Stimulated activated CD8-positive, alpha-beta memory T cell treated with anti-CD3 and anti-CD28 coated beads, Interleukin-2, amount 100 ng/mL, for 48 hours (primary cell): ENCODE results near the gene MMP28.
"Not testable (repeated sequence)": the region's sequence is repeated elsewhere in the genome, so short reads cannot be mapped to it uniquely, and the experiment has no call there.

Source experiments
- DNase-seq, 2 donors: peaks; one replicate each; pipeline ENCODE4 v3.0.0-alpha.2; 2020; ENCODE audit warnings: low read depth in 2 of 2

MMP28 gene

DNA sequence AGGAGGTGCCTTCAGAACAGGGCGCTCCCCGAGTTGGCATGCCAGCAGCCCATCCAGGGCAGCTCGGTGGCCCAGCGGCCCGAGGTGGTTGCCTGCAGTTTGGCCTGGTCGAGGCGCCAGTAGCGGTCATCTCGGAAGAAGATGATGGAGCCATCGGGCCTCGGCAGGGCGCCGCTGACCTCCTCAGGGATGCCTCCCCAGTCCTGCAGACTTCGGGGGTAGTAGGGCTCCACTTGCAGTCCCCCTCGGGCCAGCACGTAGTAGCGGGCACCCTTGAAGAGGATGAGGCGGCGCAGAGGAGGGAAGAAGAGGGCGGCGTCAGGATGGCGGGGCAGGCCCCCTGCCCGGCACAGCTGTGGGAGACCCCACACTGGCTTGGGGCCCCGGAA, 29.0 kb downstream of the MMP28 start:
- DNase-seq, result no peak

DNA sequence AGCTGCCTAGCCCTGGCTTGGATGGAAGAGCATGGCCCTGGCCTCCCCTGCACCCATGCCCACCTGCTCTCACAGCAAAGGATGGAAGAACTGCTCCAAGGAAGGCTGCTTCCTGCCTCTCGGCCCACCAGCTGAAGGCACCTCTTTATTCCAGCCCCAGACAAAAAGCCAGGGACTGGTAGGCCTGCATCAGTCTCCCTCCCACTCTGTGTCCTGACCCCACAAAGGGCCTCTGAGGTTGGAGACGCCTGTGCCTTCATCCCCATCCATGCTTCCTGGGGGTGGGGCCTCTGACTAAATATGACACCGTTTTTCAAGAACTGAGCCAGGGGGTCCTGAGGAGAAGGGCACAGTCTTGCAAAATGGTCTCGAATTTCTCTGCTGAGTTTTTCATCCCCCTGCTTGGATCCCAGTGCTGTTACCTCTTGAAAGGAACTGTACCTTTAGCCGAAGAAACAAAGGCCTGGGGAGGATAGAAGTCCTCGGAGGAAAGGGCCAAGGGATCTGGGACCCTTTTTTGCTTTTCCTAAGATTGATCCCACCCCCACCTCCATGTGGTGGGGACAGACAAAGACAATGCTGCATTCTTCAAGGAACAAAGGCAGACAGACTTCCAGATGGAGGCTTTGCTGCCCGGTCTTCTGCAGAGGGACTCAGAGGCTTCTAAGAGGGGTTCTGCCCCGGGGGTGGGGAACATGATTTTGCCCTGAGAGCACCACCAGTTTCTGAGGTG, 29.5 kb downstream of the MMP28 start:
- DNase-seq, result no peak

DNA sequence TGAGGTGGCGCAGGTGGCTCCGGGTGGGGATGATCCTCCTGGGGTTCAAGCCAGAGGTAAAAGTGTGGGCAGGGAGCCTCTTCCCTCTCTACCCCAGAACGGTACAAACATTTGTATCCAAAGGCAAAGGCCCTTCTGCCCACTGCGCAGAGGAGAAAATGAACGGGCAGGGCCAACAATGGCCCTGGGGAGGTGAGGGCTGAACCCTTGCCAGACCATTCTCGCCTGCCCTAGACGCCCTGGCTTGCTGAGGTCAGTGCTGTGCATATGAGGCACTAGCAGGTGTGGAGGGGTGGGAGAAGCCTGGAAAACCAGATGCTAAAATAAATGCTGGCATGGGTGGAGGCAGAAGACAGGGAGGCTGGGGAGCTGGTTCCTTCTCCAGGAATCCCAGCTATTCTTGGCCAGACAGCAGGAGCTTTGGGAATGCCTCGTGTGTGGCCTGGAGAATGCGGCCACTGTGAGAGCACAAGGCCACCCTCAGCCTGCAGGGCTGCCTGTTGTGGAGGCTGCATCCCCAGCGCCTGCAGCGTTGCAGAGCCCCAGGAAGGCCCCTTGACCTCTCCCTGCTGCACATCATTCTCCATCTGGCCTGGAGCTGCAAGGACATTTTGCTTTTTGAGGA, 30.2 kb downstream of the MMP28 start:
- no peak for DNase-seq

DNA sequence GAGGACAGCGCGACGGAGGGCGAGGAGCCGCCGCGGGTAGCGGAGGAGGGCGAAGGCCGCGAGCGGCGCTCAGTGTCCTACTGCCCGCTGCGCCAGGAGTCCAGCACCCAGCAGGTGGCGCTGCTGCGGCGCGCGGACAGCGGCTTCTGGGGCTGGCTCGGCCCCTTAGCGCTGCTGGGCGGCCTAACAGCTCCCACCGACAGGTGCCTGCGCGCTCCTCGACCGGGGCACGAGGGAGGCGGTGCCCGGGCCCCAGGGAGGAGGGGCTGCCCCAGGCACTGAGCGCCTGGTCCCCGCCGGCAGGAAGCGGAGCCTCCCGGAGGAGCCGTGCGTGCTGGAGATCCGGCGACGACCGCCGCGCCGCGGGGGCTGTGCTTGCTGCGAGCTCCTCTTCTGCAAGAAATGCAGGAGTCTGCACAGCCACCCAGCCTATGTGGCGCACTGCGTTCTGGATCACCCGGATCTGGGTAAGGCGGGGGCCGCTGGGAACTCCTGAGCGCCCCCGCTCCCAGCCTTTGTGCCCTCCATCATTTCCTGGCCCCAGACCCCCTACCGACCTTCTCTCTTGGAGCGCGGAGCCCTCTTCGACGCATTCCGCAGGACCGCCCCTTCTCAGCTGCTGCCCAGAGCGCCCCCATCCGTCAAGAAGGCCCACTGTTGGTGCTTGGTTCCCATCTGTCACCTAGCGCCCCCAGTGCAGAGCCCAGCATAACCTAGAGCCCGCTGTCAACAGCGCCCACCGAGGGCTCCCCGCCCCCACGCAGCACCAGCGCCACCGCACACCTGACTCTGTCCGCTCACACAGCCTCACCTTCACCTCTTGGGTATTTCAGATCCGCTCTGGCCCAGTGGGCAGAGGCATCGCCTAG, 31.1 kb downstream of the MMP28 start:
- DNase-seq, result peak; percentile 84 to 87

DNA sequence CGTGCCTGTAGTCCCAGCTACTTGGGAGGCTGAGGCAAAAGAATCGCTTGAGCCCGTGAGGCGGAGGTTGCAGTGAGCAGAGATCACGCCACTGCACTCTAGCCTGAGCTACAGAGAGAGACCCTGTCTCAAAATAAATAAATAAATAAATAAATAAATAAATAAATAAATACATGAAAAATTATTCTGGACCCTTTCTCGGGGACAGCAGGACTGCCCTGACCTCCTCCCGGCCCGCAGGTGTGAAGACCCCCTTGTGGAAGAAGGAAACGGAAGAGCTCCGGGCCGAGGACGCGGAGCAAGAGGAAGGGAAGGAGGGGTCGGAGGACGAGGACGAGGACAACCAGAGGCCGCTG, 31.7 kb downstream of the MMP28 start:
- no peak for DNase-seq

DNA sequence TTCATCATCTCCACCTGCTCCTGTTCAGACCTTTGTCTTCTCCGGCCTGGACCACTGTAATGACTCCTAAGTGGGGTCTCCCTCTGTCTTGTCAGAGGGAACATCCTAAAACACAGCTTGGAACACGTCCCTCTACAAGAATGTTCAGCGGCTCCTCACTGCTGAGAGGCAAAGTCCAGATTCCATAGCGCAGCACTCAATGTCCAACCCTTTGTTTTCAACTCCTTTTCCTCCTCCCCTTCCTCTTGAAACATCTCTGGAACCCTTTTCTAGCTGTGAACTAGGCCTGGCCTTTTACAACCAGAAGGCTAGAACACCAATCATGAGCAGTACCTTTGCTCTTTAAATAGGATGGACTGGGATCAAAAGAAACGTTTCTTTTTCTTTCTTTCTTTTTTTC, 33.8 kb downstream of the MMP28 start:
- no peak for DNase-seq

DNA sequence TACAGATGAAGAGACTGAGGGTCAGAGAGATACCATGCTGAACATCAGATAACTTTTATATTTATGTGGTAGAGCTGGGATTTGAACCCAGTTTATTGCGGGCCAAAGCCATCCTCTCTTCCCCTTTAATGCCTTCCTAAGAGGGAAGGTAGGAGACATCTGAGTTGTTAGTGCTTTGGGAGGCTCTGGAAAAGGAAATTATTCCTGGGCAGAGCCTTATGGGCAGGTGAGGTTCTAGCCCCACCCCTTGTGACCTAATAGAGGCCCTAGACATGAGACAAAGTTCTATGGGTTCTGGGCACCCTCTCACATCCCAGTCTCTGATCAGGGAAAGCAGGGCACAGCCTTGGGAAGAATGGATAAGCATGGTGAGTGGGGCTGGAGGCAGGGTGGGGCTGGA, 34.9 kb downstream of the MMP28 start, which contains the start of gene C17orf50:
Gene C17orf50, plus strand, starts transcription at position 301 of the 400 bp plus-strand sequence. Its CDS starts 55 bp downstream, at position 356.
- DNase-seq, result no peak

DNA sequence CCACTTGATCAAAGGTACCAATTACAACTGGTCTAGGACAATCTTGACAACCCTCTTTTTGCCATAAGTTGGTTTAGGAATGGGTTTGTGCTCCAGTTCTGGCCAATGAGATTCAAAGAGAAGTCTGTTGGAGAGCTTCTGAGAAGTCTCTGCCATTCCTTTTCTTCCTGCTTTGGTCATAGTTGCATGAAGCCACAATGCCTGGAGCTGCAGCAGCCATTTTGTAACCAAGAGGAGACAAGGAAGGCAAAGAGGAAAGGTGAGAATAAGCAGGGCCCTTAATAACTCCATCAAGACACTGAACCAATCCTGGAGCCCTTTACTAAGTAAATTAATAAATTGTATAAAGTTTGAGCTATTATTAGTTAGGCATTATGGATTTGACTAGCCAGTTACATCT, 38.2 kb downstream of the MMP28 start:
- no peak for DNase-seq

DNA sequence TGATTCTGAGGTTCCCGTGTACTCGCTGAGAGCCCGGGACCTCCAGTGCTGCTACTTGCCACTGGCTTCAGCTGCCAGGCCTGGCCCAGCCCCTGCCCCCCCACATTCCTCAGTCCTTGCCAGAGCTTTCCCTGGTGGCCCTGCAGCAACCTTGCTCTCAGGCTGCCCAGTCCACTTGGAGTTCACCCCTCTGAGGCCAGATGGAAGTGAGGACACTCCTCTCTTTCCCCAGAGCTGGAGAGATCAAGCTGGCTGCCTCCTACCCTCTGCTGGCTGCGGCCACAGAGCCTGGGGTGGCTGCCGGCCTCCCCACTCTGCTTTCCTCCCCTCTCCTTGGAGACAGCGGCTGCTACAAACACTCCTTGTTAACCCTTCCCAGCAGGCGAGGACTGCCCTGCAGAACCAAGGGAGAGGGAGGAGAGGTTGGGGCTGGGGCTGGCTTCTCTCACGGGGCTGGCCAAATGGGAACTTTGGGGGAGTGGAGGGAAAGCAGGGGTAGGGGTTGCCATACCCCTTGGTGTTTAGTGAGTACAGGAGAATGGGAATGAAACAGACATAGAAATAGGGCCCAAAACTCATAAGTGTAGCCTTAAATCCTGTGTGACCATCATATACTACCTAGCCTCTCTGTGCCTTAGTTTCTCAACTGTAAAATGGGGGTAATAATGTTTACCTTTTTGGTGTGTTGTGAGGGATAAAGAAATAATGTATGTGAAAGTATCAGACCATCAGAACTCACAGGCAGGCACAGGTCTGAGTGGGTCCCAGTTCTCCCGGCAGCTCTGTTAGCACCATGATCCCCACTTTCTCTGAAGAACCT, 42.3 kb downstream of the MMP28 start, which contains the start of gene GAS2L2:
Gene GAS2L2, minus strand, starts transcription at position 295 of the 820 bp plus-strand sequence. CDS start 389 bp downstream, outside the sequence.
- DNase-seq, result no peak

DNA sequence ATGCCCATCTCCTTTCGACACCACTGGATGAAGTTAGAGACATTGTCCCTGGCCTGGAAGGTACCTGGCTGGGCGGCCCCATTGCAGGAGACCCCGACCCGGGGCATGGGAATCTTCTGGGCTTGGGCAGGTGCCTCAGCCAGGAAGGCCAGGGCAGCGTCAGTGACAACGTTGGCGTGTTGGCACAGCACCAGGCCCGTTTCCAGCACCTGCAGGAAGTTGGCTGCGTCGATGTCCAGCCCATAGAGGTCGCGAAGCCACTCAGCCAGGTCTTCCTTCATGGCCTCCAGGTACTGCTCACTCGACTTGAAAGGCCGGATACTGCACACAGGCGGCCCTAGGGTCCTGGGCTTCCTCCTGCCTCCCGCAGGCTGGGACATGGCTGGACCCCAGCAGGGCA, 43.0 kb downstream of the MMP28 start:
- no peak for DNase-seq

DNA sequence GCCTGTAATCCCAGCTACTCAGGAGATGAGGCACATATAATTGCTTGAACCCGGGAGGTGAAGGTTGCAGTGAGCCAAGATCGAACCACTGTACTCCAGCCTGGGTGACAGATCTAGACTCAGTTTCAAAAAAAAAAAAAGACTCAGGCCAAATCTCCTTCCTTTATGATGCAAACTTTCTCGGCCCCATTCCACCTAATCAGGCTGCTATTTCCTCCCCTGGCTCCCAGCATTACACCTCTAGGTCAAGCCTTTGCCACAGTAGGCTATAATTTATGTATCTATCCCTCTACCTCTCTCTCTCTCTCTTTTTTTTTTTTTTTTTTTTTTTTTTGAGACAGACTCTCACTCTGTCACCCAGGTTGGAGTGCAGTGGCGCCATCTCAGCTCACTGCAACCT, 43.9 kb downstream of the MMP28 start:
- not testable (repeated sequence) for DNase-seq

DNA sequence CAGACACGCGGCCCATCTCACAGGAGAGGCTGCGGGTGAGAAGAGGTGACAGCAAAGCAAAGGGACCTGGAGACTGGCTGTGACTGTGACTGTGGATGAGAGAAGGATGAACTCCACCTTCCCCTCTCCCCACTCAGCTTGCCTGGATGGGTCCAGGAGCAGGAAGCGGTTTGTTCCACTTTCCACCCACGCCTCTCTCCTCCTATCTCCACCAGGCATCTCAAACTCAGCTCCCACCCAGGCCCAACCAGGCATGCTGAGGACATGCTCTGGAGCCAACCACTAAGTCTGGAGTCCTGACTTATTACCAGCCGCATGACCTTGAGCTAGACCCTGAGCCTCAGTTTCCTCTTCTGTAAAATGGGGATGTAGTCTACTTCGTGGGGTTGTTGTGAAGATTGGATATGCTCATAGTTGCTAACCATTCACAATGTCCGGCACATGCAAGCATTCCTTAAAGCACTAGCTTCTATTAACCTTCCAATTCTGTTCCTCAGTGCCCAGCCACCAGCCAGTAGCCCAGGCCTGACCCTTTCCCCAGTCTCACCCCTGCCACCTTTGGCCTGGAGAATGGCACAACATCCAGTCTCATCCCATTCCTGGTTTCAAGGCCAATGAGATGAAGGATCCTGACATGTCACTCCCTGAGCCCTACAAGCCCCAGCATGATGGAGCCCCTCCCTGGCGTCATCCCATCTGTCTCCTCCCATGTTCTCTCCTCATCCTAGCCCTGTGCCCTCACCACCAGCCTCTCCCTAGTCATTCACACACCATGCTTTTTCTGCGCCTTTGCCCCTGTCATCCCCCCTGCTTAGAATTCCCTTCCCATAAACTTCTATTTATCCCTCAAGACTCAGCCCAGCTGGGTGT, 44.7 kb downstream of the MMP28 start:
- no peak for DNase-seq

DNA sequence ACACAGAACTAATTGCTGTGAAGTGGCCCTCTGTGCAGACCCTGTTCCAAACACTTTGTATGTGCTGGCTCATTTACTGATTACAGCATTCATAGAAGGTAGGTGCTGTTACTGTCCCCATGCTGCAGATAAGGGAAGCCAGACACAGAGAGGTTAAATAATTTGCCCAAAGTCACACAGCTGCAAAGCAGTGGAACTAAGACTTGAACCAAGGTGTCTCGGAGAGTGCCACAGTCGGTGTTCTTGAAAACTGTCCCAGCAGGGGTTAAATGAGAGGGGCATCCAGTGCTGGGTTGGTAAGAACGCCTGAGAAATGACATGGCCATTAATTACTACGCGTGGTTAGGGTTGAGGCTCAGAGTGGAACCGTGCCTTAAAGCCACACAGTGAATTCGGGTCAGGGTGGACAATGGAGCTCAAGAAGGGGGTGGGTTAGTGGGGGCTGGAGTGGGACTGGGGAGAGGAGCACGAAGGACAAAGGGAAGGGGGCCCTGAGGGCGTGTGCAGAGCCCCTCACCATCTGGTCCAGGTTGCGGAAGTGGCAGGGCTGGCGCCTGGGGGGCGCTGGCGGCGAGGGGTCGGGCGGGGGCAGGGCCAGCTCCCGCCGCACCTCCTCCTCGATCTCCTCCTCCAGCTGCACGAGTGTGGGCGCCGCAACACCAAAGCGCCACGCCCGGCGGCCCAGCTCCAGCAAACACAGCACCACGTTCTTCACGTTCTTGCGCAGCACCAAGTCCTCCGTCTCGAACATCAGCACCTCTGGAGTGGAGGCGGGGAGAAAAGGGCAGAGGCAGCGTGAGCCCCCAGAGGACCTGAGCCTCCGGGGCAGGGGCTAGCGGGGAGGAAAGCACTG, 45.7 kb downstream of the MMP28 start:
- no peak for DNase-seq

DNA sequence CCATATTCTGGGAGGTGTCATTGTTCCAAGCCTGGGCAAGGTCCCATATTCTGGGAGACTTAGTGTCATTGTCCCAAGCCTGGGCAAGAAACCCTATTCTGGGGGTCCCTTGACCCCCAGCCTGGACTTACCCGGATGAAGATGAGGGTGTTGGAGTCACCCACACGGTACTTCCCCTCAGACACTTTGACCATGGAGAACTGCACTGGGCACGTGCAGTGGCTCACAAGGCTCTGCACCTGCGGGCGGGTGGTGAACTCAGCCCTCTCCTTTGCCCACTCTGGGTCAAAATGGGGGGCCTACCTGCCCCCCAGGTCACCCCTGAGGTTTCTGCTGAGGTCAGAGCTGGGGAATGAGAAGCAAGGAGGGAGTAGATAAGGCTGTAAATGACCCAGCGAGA, 46.5 kb downstream of the MMP28 start:
- DNase-seq, result no peak

DNA sequence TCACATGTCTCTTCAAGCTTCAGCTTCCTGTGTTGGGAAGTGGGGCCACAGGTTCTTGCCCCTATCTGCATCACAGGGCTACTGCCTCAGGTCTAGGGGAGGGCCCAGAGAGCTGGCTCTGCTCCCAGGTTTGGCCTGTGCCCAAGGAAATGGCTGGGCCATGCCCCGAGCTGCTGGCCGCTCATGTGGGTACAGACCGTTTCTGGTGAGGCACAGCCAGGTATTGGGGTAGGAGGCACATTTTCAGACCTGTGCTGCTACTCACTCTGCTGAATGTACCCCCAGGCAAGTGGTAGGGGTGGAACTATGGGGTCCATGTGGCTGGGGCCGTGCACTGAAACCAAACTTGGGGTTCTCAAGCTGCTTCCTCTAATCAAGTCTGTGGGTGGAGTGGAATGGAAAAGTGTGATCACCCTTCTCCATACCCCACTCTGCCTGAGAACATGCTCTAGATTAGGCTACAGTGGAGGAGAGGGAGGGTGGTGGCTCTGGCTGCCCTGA, 47.0 kb downstream of the MMP28 start:
- no peak for DNase-seq

DNA sequence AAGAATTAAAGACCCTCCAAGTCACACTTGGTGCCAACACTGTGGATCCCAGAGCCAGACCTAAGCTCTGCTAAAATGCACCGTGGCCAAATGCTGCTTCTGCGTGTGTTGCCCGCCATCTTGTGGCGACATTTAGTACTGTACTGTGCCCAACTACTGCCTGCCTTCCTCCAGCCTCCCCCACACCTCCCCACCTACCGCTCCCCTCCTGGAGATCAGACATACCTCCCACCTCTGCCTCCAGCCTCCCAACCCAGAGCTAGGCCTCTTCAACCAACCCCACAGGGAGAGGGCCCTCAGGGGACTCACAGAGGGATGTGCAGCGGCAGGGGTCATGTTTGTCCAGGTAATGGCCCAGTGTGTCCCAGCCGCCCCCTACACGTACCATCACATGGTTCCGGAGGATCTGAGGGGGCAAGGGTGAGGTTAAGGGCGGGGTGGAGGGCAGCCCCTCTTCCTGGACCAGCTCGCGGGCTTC, 47.9 kb downstream of the MMP28 start:
- DNase-seq, result peak; percentile 61 to 78

DNA sequence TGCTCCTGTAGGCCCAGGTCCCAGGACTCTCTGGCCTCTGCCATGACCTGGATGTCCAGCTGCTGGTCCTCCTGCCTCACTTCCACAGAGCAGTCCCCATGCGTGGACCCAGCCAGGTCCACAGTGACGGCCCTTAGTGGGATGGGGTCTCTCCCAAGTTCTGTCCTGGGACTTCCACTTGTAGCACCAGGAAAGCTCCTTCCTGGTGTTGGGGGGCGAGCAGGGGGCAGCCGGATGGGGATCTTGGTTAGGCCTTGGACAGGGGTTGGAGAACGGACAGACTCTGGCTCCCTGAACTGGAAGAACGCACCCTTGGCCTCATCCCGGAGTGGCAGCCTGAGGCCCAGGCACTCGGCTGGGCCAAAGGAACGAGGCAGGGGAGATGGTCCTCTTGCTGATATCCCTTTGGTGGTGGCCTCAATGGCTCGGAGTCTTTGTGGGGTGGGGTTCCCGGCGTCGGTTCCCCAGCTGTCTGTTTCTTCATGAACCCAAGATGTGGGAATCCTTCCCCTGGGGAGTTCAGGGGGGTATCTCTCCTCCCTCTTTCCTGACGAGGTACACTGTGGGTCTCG, 49.6 kb downstream of the MMP28 start:
- DNase-seq, result no peak

DNA sequence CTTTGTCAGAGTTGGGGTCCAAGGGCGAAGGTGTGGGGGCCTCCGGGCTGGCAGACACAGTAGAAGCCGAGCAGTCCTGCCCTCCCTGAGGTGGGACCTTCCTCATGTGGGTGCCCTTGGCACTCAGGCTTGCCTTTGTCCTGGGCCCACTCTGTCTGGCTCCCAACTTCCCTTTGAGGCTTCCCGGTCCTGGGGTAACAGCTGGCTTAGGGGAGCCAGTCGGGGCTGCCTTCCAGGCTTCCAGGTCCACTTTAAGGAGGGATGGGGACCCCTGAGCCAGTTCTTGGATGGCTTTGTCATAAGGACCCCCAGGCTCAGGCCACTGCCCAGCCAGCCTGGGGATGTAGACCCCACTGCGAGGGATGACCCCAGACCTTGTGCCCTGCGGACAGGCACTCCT, 50.2 kb downstream of the MMP28 start:
- no peak for DNase-seq

DNA sequence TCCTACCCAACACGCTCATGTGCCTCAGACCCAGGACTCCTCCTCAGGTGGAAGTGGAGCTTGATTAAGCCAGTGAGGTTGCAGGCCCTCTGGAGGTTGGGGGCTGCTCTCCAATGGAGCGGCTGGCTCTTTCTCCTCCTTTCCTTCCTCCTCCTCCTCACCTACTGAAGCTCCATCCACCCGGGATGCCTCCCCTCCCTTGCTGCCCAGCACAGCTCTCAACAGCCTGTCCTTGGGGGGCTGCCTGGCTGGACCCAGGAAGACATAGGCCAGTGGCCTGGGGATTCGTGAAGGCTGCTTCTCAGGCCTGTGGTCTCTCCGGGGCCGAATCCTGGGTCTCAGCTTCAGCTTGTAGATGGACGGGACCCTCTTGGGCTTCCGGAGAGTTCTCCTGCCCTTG, 50.6 kb downstream of the MMP28 start:
- DNase-seq, result no peak
